ENCODE results near the gene USP25.
A peak's percentile ranks its signal among the peaks of the same experiment; 100 is the strongest.
"Not testable (repeated sequence)": the region's sequence is repeated elsewhere in the genome, so short reads cannot be mapped to it uniquely, and the experiment has no call there.

USP25 gene

GRCh38 chr21:15735409-15735808 is 5.6 kb downstream of the USP25 start:
- DNase-seq, result no peak

- DNase-seq, result not testable (repeated sequence)
Measured at GRCh38 chr21:15735931-15736330, 6.1 kb downstream of the USP25 start.

- not testable (repeated sequence) for DNase-seq
Measured at GRCh38 chr21:15738779-15739178, 9.0 kb downstream of the USP25 start.

GRCh38 chr21:15740383-15740782 is 10.6 kb downstream of the USP25 start:
- DNase-seq, result no peak

- no peak for DNase-seq
Measured at GRCh38 chr21:15741510-15741909, 11.7 kb downstream of the USP25 start.

- DNase-seq, result no peak
Measured at GRCh38 chr21:15742052-15742670, 12.4 kb downstream of the USP25 start.

GRCh38 chr21:15742694-15743093 is 12.9 kb downstream of the USP25 start:
- DNase-seq, result no peak

GRCh38 chr21:15743593-15743992 is 13.8 kb downstream of the USP25 start:
- no peak for DNase-seq

- DNase-seq, result no peak
Measured at GRCh38 chr21:15744926-15745325, 15.1 kb downstream of the USP25 start.

GRCh38 chr21:15748586-15748985 is 18.8 kb downstream of the USP25 start:
- DNase-seq, result no peak

GRCh38 chr21:15749082-15749860 is 19.5 kb downstream of the USP25 start:
- DNase-seq, result no peak

- no peak for DNase-seq
Measured at GRCh38 chr21:15749861-15750159, 20.0 kb downstream of the USP25 start.

GRCh38 chr21:15751037-15751436 is 21.3 kb downstream of the USP25 start:
- no peak for DNase-seq

GRCh38 chr21:15751546-15751945 is 21.8 kb downstream of the USP25 start:
- DNase-seq, result no peak

- no peak for DNase-seq
Measured at GRCh38 chr21:15752763-15753407, 23.1 kb downstream of the USP25 start.

GRCh38 chr21:15753741-15754140 is 24.0 kb downstream of the USP25 start:
- DNase-seq, result no peak

GRCh38 chr21:15754640-15755039 is 24.9 kb downstream of the USP25 start:
- no peak for DNase-seq

- no peak for DNase-seq
Measured at GRCh38 chr21:15755125-15755524, 25.3 kb downstream of the USP25 start.

- no peak for DNase-seq
Measured at GRCh38 chr21:15759469-15759868, 29.7 kb downstream of the USP25 start.

GRCh38 chr21:15761507-15762100 is 31.8 kb downstream of the USP25 start:
- DNase-seq, result no peak

GRCh38 chr21:15763359-15763758 is 33.6 kb downstream of the USP25 start:
- DNase-seq, result peak; percentile 19

- no peak for DNase-seq
Measured at GRCh38 chr21:15764878-15765277, 35.1 kb downstream of the USP25 start.

- DNase-seq, result no peak
Measured at GRCh38 chr21:15766952-15767603, 37.3 kb downstream of the USP25 start.

Measured in activated CD4-positive, alpha-beta T cell treated with anti-CD3 and anti-CD28 coated beads, Interleukin-2, amount 50 U/mL, for 16 hours (primary cell).